GM12878 (cell line): ENCODE results near the gene KRT80.

Source experiments
- ATF3 ChIP-seq: IDR thresholded peaks from 2 replicates; pipeline ENCODE4 v1.6.1; 2011; ENCODE audit warnings: low read depth, mild to moderate bottlenecking, low read length, moderate library complexity, borderline replicate concordance; ENCODE audit errors: extremely low read depth
- BMI1 ChIP-seq: fragments of 450-650 bp; IDR thresholded peaks from 2 replicates; pipeline ENCODE4 v1.6.1; 2016; ENCODE audit warnings: mild to moderate bottlenecking, moderate library complexity, borderline replicate concordance
- CTCF ChIP-seq, 3 experiments: IDR thresholded peaks in 2 of 3; conservative IDR thresholded peaks in 1 of 3; 2 replicates each; pipeline ENCODE4 v1.5.1; 2011; ENCODE audit warnings: low read depth in 3 of 3, low read length in 3 of 3, mild to moderate bottlenecking in 3 of 3, control low read depth in 2 of 3, moderate library complexity in 2 of 3, inconsistent platforms in 1 of 3, mixed read lengths in 1 of 3; ENCODE audit not compliant: control insufficient read depth in 2 of 3, insufficient read depth in 1 of 3; ENCODE audit errors: extremely low read depth in 1 of 3
- FOXM1 ChIP-seq: IDR thresholded peaks from 2 replicates; pipeline ENCODE4 v1.6.1; 2012; ENCODE audit warnings: low read depth, mild to moderate bottlenecking, inconsistent platforms, low read length, moderate library complexity
- JUNB ChIP-seq: IDR thresholded peaks from 2 replicates; pipeline ENCODE4 v1.6.1; 2016; ENCODE audit warnings: antibody characterized with exemption, mild to moderate bottlenecking
- MAX ChIP-seq: IDR thresholded peaks from 2 replicates; pipeline ENCODE4 v1.6.1; 2012; ENCODE audit warnings: low read depth, low read length, improper control_type of control experiment
- MYC ChIP-seq: IDR thresholded peaks from 2 replicates; pipeline ENCODE4 v1.6.1; 2011; ENCODE audit warnings: mild to moderate bottlenecking, low read length, moderate library complexity, inconsistent platforms; ENCODE audit not compliant: insufficient read depth, insufficient replicate concordance, insufficient read length, severe bottlenecking
- POLR2A ChIP-seq: IDR thresholded peaks from 2 replicates; pipeline ENCODE4 v1.6.1; 2011; ENCODE audit warnings: low read depth, mild to moderate bottlenecking, low read length
- RAD21 ChIP-seq: IDR thresholded peaks from 2 replicates; pipeline ENCODE4 v1.6.1; 2011; ENCODE audit warnings: mild to moderate bottlenecking, low read depth, low read length, moderate library complexity; ENCODE audit not compliant: insufficient read depth
- REST ChIP-seq: IDR thresholded peaks from 2 replicates; pipeline ENCODE4 v1.6.1; 2012; ENCODE audit warnings: mild to moderate bottlenecking, low read depth, low read length
- ZBTB40 ChIP-seq: fragments of 450-650 bp; IDR thresholded peaks from 2 replicates; pipeline ENCODE4 v1.6.1; 2016; ENCODE audit warnings: mild to moderate bottlenecking, moderate library complexity, borderline replicate concordance
- ZNF274 ChIP-seq: IDR thresholded peaks from one replicate; pipeline ENCODE4 v1.8.0; 2011; ENCODE audit not compliant: insufficient read length, insufficient read depth

GRCh38 chr12:52222692-52223091, 30.9 kb upstream of the KRT80 start:
- TF ChIP-seq MYC (no peak), POLR2A (no peak), REST (no peak), ZBTB40 (no peak), CTCF (IDR thresholded peaks at IDR 0.05 in 2 of 3, conservative IDR thresholded peaks at IDR 0.05 in 1 of 3; ENCODE audit: control insufficient read depth in 2 of 3, extremely low read depth in 1 of 3, insufficient read depth in 1 of 3, low read depth in 3 of 3, low read length in 3 of 3) (no peak), MAX (no peak), ATF3 (no peak), BMI1 (no peak), JUNB (no peak), RAD21 (no peak), FOXM1 (no peak), ZNF274 (no peak)
